Stimulated activated CD4-positive, alpha-beta T cell treated with anti-CD3 and anti-CD28 coated beads, Interleukin-1b, Interleukin-23, amount 100 ng/mL, for 1 hour (primary cell): ENCODE data around the gene CISH.
A peak's percentile ranks its signal among the peaks of the same experiment; 100 is the strongest.

ENCODE experiments used
- DNase-seq, 2 donors: peaks; one replicate each; pipeline ENCODE4 v3.0.0-alpha.2; 2020; ENCODE audit warnings: low read depth in 2 of 2

The CISH gene

DNA sequence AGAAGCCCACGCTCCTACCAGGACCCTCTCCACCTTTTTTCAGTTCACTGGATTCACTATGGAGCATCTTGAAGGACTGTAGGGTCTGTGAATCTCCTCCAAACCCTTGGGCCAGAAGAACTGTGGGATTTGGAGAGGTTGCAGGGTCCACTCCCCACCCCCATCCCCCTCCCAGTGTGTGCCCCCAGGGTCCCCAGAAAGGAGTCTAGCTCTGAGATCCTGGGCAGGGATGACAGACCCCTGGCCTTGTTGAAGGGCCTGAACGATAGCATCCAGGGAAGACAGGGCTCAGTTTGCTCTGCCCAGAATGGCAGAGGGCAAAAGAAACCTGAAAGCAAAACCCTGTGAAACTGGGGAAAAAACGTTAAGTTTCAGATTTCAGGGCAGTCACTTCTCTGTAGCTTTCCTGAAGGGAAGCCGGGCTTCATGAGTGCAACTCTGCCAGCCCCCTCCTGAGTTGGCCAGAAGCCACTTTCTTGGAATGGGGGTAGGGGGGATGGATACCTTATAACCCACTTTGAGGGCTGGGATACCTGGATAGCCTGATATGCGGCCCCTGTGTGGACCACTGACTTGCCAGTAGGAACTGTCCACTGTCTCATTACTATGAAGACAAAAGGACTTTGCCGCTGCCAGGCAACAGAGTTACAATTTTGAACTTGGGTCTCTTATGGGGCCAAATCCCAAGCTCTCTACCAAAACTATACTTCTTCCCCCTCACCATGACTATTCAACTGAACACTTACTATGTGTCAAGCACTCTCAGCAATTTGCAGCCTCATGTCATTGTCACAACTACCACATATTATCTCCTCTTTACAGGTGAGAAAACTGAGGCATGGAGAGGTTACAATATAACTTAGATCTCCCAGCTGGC lies 1.6 kb upstream of the CISH start:
- DNase-seq: no peak

DNA sequence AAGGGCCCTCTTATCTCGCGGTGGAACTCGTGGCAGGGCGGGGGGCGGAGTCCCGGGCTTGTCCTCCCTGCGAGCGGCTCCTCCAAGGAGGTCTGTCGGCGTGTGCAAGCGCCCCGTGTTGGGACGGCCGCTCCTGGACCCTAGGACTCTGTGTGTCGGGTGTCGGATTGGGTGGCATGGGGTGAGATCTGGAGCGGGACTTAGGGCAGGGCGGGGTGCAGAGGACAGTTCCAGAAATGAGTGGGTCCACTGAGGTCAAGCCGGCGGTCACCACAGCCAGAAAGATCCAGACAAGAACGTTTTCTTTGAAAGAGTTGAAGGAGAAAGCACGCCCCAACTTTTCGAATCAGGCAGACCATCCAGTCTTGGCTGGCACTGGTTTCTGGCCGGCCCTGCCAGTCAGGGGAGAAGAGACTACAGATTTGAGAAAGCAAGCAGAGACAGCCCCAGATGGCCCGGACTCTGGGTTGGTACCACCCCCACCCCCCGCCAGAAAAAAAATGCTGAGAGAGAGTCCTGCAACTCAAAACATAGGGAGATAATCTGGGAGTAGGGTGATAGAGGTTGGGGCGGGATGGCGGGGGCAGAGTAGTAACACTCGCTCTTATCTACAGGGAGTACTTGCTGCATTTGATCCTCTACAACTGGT lies 784 bp upstream of the CISH start:
- DNase-seq: no peak

DNA sequence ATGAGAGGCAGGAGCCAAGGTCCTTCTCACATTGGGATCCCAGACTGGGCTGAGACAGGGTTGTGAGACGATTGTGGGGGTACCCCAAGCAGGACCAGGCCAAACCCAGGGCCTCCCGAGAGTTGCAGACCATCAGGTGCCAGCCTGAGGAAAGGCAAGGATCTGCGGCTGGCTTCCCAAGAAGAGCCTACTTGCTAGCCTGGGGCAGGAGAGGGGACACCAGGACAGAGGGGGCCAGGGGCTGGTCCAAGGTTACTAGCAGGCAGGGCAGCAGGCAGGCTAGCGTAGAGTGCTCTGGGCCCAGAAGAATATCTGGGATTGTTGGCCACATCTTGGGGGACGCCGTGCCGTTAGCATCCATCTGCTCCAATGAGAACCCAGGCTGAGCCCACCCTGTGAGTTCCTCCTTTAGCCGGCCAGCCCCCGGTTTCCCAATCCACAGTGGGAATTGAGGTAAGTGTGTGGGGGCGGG lies 546 bp downstream of the CISH start:
- DNase-seq: no peak

DNA sequence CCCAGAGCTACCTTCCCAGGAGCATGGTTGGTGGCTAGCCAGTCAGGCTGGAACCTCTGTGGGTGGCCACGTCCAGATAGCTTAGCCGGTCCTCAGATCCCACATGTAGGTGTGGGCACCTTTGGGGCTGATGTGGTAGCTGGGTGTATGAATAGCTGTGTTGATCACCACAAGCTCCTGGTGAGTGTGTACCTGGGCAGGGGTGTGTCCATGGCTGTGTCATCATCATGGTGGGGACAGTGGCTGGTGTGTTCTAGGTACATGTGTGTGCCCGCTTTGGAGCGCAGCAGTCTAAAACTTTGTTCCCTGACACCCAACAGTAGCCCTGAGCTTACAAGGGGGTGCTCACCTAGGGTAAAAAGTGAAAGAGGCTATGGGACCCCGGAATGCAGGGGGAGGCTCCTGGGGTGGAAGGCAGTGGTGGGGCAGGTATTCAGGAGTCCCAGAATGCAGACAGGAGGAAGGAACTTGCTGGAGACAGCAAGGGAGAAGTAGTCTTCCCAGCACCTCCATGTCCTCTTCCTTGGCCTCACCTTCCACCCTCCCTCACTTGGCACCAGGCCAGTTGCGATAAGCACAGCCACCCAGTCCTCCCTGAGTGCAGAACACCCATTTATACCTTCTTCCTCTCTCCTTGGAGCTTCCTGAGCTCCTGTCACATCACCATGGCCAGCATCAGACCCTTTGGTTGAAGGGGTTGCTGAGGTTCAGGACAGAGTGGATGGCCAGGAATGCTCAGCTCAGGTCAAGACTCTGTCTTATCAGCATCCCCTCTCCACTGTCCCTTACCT lies 1.2 kb downstream of the CISH start:
- no peak for DNase-seq

DNA sequence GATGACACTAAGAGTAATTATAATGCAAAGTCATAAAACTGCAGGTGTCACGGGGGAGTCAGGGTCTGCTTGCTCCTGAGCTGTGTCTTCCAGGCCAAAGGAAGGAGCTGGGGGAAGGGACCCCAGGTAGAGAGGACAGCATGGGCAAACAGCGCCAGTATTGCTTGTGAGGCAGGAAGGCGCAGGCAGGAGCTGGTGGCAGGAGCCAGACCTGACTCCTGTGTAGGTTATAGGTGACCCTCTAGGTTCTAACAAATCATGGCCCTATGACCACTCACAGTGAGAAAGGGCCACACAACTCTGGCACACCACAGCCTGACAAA lies 1.9 kb downstream of the CISH start:
- no peak for DNase-seq

- no peak for DNase-seq
Measured at GRCh38 chr3:50609071-50609762, 2.4 kb downstream of the CISH start.

DNA sequence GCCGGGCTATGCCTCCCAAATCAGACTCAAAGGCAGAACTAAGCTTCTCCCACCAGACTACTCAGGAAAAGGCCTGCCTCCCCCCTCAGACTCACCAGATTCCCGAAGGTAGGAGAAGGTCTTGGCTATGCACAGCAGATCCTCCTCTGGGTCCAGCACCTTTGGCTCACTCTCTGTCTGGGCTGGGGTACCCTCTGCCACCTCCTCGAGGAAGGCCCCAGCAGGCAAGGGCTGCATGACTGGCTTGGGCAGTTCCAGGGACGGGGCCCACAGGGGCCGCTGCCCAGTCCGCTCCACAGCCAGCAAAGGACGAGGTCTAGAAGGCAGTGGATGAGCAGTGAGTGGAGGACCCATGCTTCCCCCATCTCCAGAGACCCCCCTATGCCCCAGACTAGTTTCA lies 3.3 kb downstream of the CISH start:
- DNase-seq: no peak

GRCh38 chr3:50607271-50608091 lies 4.1 kb downstream of the CISH start:
- no peak for DNase-seq

DNA sequence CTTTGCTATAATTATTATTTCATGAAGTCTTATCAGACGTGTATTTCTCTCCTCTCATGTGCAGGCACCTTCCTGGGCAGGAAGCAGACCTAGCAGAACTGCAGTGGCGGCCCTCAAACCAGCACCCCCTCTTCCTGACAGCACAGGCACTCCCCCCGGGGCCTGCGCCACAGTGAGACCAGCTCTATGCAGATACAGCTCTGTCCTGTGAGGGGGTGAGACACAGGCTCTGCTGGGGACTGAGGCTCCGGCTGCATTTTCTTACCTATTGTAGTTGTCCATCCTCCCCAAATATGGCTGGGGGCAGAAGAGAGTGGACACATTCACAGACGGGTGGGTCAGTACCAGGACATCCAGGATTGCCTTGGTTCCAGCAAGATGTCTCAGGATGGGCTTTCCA lies 5.0 kb downstream of the CISH start:
- no peak for DNase-seq

DNA sequence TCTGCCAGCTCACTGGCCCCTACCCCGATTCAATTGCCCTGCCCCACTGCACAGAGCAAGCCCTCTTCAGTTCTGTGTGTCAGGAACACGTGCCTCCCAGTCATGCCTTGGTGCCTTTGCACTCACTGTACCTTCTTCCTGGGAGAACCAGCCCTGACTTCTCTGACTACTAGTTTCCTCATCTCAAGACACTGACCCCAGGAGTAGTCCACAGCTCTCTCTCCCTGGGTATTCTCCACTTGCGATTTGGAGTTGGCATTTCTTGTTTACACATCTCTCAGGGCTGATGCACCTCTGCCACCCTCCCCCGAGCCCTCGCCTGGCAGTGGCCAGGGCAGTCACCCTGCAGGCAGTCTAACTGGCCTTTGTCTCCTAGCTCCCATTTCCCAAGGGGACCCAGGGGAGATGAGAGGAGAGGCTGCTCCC lies 5.7 kb downstream of the CISH start:
- no peak for DNase-seq

DNA sequence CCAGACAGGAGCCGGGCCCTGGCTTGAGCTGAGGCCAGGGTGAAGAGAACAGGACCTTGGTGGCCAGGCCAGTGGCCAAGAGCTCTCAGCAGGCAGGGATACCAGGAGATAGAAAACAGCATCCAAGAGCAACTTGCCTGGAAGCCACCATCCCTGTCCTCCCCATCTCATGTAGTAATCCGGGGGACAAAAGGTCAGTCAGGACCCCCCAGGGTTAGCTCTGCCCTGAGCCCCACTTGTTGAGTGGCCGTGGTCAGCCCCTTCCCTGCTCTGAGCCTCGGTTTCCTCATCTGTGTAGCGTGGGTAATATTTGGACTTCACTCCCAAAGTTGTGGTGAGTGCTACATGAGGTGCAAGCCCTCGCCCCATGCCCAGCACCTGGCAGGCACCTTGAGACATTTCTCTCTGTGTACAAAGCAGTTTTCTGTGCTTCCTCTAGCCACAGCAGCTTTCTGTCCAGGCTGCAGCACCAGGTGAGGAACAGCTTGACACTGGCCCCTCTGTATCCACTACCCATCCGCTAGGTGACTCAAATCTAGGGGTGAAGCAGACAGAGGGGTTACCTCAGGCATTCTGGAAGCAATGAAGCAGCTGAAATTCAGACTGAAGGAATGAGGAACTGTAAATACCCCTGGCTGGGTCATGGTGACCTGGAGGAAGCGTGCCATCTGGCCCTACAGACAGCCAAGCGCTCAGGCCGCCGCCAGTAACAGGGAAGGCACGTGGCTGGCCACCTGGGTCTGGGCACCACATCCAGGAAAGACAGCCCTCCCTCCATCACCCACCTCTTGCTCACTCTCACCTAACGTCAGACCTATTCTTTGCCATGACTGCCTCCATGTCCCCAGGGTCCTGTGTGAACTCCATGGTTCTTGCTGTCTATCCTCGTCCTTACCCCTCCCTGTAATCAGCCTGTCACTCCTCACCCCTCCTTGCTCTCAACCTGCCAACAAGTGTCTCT lies 6.7 kb downstream of the CISH start:
- no peak for DNase-seq

GRCh38 chr3:50604110-50604621 lies 7.4 kb downstream of the CISH start:
- DNase-seq: no peak

DNA sequence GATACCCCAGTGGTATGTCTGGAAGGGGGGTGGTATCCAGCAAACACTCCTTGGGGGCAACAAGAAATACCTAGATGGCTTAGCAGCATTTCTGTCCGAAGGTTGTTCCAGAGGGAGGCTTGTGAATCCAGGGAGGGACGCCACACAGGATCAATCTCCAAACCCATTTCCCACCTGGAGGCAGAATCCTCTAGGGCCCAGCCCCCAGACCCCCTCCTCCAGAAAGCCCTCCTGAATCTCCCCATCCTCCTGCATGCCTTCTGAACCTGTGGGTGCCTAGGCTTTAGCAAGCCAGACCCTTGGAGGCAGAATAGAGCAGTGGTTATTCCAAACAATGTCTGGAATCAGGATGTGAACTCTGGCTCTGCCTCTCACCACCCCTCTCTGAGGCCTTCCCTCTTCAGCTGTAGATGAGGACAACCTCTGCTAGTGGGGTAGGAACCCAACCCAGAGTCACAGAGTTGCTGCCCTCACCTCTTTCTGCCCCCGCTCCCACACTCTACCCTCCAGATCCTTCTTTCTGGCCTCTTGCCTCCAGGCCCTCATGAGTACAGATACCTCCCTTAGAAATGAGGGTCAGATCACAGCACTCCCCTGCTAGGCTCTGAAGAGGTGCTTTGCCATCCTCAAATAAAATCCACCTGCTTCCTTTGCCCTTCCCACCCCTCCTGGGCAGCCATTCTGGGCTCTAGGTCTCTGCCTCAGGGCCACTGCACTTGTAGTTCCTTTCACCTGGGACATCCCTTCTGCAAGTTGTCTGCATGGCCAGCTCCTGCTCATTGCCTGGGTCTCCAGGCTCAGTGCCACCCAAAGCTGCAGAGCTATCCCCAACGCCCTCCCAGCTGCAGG lies 8.1 kb downstream of the CISH start:
- no peak for DNase-seq

DNA sequence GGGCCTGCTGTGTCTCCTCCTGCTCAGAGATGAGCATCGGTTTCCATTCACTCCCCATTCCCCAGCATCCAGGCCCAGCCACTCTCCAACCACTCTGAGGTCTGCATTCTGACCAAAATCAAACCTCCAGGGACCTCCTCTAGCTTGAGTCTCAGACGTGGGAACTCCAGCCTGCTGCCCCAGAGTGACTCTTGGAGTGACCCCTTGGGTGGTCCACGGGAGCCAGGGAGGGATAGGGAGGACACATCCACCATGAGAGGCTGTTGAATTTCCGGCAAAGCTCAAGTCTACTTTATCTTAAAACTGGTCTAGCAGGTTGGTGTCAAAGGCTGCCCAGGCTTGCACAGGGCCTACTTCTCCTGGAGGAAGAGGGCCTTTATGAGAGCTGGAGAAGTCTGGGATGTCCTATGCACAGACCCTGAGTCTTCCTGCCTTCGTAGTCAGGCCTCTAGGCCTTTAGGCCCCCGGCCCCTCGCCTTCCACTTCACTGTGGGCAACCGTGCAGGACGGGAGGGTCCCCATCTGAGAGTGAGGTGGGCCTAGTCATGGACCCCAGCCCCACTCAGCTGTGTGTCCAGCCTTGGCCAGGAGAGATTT lies 8.9 kb downstream of the CISH start:
- no peak for DNase-seq

DNA sequence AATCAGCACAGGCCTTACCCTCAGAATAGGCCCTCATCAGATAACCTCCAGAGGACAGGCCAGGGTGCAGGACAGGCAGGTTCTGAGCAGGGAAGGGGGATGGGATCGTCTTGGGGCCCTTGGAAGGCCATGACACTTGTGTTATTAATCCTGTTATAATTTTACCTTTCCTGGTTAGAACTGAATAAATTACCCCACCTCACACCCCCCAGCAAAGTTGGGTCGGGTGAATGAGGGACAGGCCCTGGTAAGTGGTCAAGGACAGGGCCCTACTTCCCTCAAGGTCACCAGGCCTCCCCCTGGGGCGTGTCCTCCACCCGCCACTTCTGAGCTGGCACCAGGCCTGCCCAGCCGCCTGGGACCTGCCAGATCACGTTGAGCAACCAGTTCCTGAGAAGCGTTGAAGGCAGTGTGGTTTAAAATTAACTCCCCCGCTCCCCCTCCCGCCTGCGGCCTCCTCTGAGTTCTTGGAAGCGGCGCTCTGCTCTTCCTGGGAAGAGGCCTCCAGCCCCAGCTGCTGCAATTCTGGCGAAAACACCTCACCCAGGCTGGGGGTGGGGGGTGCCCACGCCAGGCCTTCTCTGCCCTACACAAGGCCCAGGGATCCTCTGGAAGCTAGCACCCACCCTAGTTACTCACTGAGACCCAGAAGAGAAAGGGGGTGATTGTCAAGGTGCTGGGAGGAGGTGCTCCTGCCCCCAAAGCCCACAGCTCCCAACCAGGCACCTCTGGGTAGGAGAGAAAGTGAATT lies 10.6 kb downstream of the CISH start:
- DNase-seq: peak in 1 of 2 donors; percentile 78

GRCh38 chr3:50600141-50600753 lies 11.3 kb downstream of the CISH start:
- no peak for DNase-seq

DNA sequence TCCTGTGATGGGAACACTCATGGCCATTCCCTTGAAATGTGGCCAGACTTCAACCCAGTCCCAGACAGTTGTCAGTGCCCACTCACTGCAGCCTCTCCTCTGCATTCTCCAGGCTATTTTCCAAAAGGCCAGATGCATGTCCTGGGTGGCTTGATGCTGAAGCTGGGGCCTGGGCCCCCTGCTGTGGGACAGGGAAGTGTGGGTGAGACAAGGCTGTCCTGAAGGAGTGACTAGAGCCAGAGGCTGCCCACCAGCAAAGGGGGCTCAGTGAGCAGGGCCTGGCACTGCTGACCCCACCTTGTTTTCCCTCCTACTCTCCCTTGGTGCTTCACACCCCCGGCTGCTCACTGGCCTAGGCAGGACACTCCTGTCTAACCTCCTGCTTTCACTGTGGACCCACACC lies 11.9 kb downstream of the CISH start:
- DNase-seq: no peak
